WTC11 (cell line): Measurements from ENCODE around the gene DTX3L. TPM values are rescaled to one million over a fixed set of nuclear protein-coding genes. Genes with fewer than 3 reads are reported as not detected.

Source experiments
- ATAC-seq: fragments of 200-7000 bp; cut with Tn5 transposase; 2 replicates; pipeline ENCODE4 v1.10.0; 2021; ENCODE audit warnings: mild to moderate bottlenecking, moderate library complexity
- CTCF ChIA-PET: fragments of 300-600 bp; sonication (Branson Sonifier 250); formaldehyde crosslinking; loops from one replicate; lab custom pipeline; 2021; ENCODE audit warnings: antibody characterized with exemption; lab: Charles Lee
- POLR2A ChIA-PET: fragments of 350-600 bp; sonication (Branson Sonifier 250); formaldehyde crosslinking; loops from one replicate; lab custom pipeline; 2021; ENCODE audit warnings: antibody characterized with exemption; lab: Charles Lee
- DNase-seq: peaks from one replicate; pipeline ENCODE4 v3.0.0; 2021; ENCODE audit warnings: low spot score
- H3K27ac Mint-ChIP-seq: 2 replicates; pipeline ENCODE4 v1.8.0; 2021; ENCODE audit warnings: mixed read lengths
- H3K27me3 Mint-ChIP-seq: 2 replicates; pipeline ENCODE4 v1.8.0; 2021; ENCODE audit warnings: low read depth, mild to moderate bottlenecking, moderate library complexity, mixed read lengths
- H3K36me3 Mint-ChIP-seq: 2 replicates; pipeline ENCODE4 v1.8.0; 2021; ENCODE audit warnings: mixed read lengths
- H3K4me1 Mint-ChIP-seq: 2 replicates; pipeline ENCODE4 v1.8.0; 2022; ENCODE audit warnings: mixed read lengths
- H3K4me3 Mint-ChIP-seq: 2 replicates; pipeline ENCODE4 v1.8.0; 2021; ENCODE audit warnings: mild to moderate bottlenecking, moderate library complexity, mixed read lengths
- H3K9me3 Mint-ChIP-seq: 2 replicates; pipeline ENCODE4 v1.8.0; 2021; ENCODE audit warnings: mixed read lengths
- CBFB ChIP-seq: sonication (generic); formaldehyde crosslinking; IDR thresholded peaks from 2 replicates; pipeline ENCODE4 v1.8.1; 2022; ENCODE audit warnings: mild to moderate bottlenecking, low read depth, missing genetic modification reagents
- CTCF ChIP-seq: fragments of 200-600 bp; IDR thresholded peaks from 2 replicates; pipeline ENCODE4 v1.8.0; 2022; ENCODE audit warnings: antibody characterized with exemption
- E2F4 ChIP-seq: sonication (generic); formaldehyde crosslinking; IDR thresholded peaks from 2 replicates; pipeline ENCODE4 v1.8.1; 2022; ENCODE audit warnings: low read depth, mild to moderate bottlenecking, moderate library complexity, missing genetic modification reagents, borderline replicate concordance
- ESRRA ChIP-seq: sonication (generic); formaldehyde crosslinking; IDR thresholded peaks from 2 replicates; pipeline ENCODE4 v1.8.1; 2022; ENCODE audit warnings: mild to moderate bottlenecking, missing genetic modification reagents, borderline replicate concordance
- ETV6 ChIP-seq: sonication (generic); formaldehyde crosslinking; IDR thresholded peaks from 2 replicates; pipeline ENCODE4 v1.8.1; 2022; ENCODE audit warnings: mild to moderate bottlenecking, missing genetic modification reagents
- FOXP4 ChIP-seq: sonication (generic); formaldehyde crosslinking; IDR thresholded peaks from 2 replicates; pipeline ENCODE4 v1.8.0; 2022; ENCODE audit warnings: mild to moderate bottlenecking, missing genetic modification reagents
- IRF1 ChIP-seq: sonication (generic); formaldehyde crosslinking; IDR thresholded peaks from 2 replicates; pipeline ENCODE4 v1.8.0; 2023; ENCODE audit warnings: missing genetic modification reagents
- JAZF1 ChIP-seq: fragments of 250-450 bp; sonication (Bioruptor Pico); IDR thresholded peaks from 2 replicates; pipeline ENCODE4 v1.9.0; 2021; ENCODE audit warnings: moderate library complexity, mild to moderate bottlenecking, inconsistent platforms
- NR1H2 ChIP-seq: sonication (generic); formaldehyde crosslinking; IDR thresholded peaks from 2 replicates; pipeline ENCODE4 v1.9.0; 2021; ENCODE audit warnings: mild to moderate bottlenecking, moderate library complexity, missing genetic modification reagents
- NR3C1 ChIP-seq: sonication (generic); formaldehyde crosslinking; conservative IDR thresholded peaks from 2 replicates; pipeline ENCODE4 v1.8.1; 2023; ENCODE audit warnings: low read depth, mild to moderate bottlenecking, missing genetic modification reagents
- TEAD4 ChIP-seq: sonication (generic); formaldehyde crosslinking; IDR thresholded peaks from 2 replicates; pipeline ENCODE4 v1.8.0; 2022; ENCODE audit warnings: mild to moderate bottlenecking, missing genetic modification reagents
- ZNF281 ChIP-seq: sonication (generic); formaldehyde crosslinking; IDR thresholded peaks from 2 replicates; pipeline ENCODE4 v1.8.0; 2023; ENCODE audit warnings: mild to moderate bottlenecking, missing genetic modification reagents
- ZNF425 ChIP-seq: fragments of 250-450 bp; sonication (Bioruptor Pico); conservative IDR thresholded peaks from 2 replicates; pipeline ENCODE4 v1.9.0; 2021; ENCODE audit warnings: mild to moderate bottlenecking
- ZSCAN18 ChIP-seq: fragments of 250-450 bp; sonication (Bioruptor Pico); IDR thresholded peaks from 2 replicates; pipeline ENCODE4 v2.1.2; 2022; ENCODE audit warnings: mild to moderate bottlenecking, moderate library complexity
- total RNA-seq: library from RNA; stranded (reverse); gene quantifications from 3 replicates; pipeline ENCODE4 v1.2.3, GENCODE V29; 2021

DTX3L gene
- total RNA-seq, 1 experiment from 2014 or later = 4.6 TPM

GRCh38 chr3:122572940-122573412 is 8.8 kb downstream of the DTX3L start:
- ATAC-seq (peak; percentile 69), DNase-seq (no peak)
- H3K27ac Mint-ChIP-seq = peak overlapping the region; percentile 84
- H3K27me3 Mint-ChIP-seq = peaks cover 12% of the 10 kb centered on the region
- CTCF ChIA-PET = no interaction called here
- peaks cover 21% of the 10 kb centered on the region for H3K4me1 Mint-ChIP-seq
- H3K36me3 Mint-ChIP-seq = no peaks in the 10 kb centered on the region
- TF ChIP-seq CBFB (no peak), ZNF281 (CRISPR knock-in tag) (no peak), NR1H2 (CRISPR knock-in tag) (no peak), JAZF1 (CRISPR knock-in tag) (no peak), ETV6 (no peak), E2F4 (CRISPR knock-in tag) (no peak), CTCF (no peak), FOXP4 (CRISPR knock-in tag) (no peak), IRF1 (CRISPR knock-in tag) (no peak), TEAD4 (CRISPR knock-in tag) (no peak), ZSCAN18 (CRISPR knock-in tag) (no peak), NR3C1 (CRISPR knock-in tag) (no peak), ESRRA (no peak), ZNF425 (CRISPR knock-in tag) (no peak)
- POLR2A ChIA-PET = no interaction called here
- H3K9me3 Mint-ChIP-seq = no peaks in the 10 kb centered on the region
- H3K4me3 Mint-ChIP-seq = no peak overlapping the region
